ENCODE data around the gene TXNRD1.

DNA sequence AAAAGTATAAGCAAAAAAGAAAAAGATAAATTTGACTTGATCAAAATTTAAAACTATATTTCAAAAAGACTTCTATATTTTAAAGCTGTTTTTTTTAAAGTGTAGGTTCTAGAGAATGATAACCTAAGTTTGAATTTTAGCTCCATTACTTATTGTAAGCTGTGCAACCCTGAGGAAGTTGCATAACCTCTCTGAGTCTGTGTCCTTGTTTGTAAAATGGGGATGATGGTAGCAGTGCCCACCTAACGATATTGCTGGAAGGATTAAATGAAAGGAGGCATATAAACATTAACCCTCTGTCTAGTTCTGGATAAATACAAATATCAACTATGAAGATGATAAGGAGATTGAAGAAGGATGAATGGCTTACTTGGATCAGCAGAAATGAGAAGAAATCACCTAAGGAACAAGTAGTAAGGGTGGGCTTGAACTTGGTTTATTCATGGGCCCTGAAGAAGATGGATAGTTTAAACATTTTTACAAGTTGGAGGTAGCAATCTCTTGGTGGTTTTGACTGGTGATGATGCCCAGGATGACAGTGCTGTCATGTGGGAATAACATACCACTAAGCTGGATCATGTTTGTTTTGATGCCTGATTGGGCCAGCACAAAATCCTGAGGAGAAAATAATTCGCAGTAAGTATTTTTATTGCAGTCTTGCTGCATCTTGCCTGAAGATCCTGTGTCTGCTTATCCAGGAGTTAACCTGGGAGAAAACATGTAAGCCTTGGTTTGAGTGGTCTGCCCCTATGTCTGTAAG, 35.0 kb downstream of the TXNRD1 start:
- TF ChIP-seq TCF7L2 (IDR thresholded peaks at IDR 0.05; ENCODE audit: borderline replicate concordance, extremely low read depth, insufficient read depth, insufficient read length): no peak
- no peak for TF ChIP-seq ZFX (IDR thresholded peaks at IDR 0.05)
- TF ChIP-seq POLR2A (IDR thresholded peaks at IDR 0.05; ENCODE audit: borderline replicate concordance, extremely low read depth, insufficient read depth, insufficient read length): no peak
- no peak for TF ChIP-seq SP1 (IDR thresholded peaks at IDR 0.05; ENCODE audit: low read depth)
- no peak for TF ChIP-seq CEBPB (IDR thresholded peaks at IDR 0.05; ENCODE audit: low read depth)
- TF ChIP-seq, protein P1, sequence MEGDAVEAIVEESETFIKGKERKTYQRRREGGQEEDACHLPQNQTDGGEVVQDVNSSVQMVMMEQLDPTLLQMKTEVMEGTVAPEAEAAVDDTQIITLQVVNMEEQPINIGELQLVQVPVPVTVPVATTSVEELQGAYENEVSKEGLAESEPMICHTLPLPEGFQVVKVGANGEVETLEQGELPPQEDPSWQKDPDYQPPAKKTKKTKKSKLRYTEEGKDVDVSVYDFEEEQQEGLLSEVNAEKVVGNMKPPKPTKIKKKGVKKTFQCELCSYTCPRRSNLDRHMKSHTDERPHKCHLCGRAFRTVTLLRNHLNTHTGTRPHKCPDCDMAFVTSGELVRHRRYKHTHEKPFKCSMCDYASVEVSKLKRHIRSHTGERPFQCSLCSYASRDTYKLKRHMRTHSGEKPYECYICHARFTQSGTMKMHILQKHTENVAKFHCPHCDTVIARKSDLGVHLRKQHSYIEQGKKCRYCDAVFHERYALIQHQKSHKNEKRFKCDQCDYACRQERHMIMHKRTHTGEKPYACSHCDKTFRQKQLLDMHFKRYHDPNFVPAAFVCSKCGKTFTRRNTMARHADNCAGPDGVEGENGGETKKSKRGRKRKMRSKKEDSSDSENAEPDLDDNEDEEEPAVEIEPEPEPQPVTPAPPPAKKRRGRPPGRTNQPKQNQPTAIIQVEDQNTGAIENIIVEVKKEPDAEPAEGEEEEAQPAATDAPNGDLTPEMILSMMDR (IDR thresholded peaks at IDR 0.05 in 2 of 3, conservative IDR thresholded peaks at IDR 0.05 in 1 of 3; ENCODE audit: borderline replicate concordance in 1 of 3, insufficient read depth in 1 of 3, low read depth in 2 of 3, low read length in 2 of 3): no peak
